COR-L47 (cell line): ENCODE data around the gene USP12.

Experiments
- DNase-seq: peaks from one replicate; lab custom pipeline; 2025; lab: John Stamatoyannopoulos, UW

Gene USP12

GRCh38 chr13:27120811-27121210 lies 50.8 kb downstream of the USP12 start:
- no peak for DNase-seq

DNA sequence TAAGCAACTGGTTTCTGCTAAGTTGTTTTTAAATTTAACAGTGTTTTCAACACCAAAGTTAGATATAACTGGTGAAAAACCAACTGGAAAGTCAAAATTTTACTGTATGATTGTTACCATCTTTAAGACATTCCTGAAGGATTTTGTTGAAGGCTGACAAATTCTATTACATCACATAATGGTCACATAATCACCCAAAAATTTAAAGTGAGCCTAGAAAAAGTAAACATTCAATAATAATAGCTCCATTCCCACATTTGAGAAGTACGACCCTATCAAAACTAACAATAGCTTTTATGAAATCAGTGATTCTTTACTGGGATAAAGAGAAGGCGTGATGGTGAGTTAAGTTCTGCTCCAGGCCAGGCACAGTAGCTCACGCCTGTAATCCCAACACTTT lies 51.6 kb downstream of the USP12 start:
- DNase-seq = no peak

- DNase-seq = no peak
Measured at GRCh38 chr13:27118428-27119054, 53.1 kb downstream of the USP12 start.

DNA sequence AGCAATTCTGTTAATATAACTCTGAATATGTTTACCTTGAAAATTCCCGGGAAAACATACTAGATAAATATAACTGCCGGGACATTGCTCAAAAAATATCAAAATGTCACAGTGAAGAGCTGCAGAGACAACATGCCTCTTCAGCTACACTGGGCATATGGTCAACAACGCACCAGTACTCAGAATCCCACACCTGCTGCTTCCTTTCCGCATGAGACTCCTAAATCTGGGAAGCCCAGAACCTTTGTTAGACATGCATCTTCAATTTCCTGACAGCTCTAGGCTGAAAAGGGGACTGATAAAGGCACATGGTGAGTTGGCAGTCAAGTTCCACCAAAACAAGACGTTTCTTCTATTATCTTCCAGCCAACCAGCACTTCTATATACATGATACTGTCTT lies 53.7 kb downstream of the USP12 start:
- DNase-seq = no peak

DNA sequence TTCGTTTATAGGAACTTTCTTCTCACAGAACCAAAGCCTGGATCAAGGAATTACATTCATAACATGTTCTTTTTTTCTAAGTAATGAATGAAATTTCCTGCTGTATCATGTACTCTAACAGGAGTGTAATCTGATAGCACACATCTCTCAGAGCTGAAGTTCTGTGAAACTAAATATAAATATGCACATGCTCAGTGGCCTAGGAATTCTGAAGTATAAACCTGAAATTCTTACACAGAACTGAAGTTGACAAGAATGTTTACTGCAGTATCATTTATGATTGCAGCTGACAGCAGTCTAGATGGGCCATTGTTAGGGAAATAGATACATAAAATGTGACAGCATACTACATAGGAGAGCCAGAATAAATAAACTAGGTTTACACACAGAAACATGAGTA lies 54.5 kb downstream of the USP12 start:
- DNase-seq = no peak

DNA sequence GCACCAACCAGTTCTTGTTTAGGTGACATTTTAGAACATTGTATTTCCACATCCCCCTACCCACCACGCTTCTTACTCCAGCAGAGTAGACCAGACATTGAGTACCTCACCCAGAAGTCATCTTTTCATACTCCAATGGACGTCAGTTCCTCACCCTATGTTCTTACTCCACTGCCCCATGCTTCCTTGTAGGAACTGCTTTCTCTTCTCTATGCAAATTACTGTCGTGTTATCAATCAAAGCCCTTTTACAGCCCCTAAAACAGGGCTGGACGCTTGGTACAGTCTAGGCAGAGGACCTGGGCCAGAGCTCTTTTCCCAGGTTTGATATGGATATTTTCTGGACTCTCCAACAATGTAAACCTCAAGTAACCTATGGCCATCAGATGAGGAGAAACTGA lies 58.2 kb downstream of the USP12 start:
- no peak for DNase-seq

DNA sequence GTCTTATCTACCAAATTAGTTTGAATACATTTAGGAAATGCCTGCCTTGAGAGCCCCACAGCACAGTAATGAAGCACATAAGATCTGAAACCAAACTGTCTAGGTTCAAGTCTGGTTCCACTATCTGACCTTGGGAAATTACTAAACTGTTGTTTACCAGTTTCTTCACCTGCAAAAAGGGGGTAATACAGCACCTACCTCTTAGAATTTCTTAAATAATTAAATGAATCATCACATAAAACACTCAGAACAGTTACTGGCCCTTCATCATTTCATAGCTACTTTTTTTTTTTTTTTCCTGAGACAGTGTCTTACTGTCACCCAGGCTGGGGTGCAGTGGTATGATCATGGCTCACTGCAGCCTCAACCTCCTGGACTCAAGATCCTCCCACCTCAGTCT lies 59.6 kb downstream of the USP12 start:
- no peak for DNase-seq

GRCh38 chr13:27110056-27110746 lies 61.4 kb downstream of the USP12 start:
- DNase-seq = peak; percentile 9

GRCh38 chr13:27106144-27106543 lies 65.5 kb downstream of the USP12 start:
- no peak for DNase-seq

DNA sequence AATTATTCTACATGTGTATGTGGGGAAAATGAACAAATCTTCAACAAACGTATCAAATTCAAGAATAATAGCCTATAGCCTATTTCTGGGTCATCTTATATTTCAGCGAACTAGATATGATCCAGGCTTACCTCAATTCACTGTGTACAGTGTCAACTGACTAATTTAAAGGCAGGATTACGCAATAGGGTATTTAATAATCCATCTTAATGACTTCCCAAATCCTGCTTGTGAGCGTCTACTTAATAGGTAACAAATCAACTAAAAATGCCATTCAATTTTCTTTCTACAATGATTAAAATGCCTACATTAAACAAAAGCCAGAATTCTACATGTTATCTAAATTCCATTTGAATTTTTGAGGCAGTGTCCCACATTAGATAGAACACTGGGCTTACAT lies 67.0 kb downstream of the USP12 start:
- DNase-seq = no peak

- no peak for DNase-seq
Measured at GRCh38 chr13:27101847-27102246, 69.8 kb downstream of the USP12 start.

- no peak for DNase-seq
Measured at GRCh38 chr13:27101289-27101688, 70.3 kb downstream of the USP12 start.

DNA sequence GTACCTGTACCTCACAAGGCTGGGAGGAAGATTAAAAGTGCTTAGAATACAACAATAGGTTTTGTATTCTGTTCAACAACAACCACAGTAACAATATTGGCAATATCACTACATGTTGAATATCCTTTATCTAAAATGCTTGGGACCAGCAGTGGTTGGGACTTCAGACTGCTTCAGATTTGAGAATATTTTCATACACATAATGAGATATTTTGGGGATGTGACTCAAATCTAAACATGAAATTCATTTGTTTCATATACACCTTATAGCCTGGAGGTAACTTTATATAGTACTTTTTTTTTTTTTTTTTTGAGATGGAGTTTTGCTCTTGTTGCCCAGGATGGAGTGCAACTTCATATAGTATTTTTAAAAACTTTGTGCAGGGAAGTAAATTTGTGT lies 73.9 kb downstream of the USP12 start:
- DNase-seq = no peak

DNA sequence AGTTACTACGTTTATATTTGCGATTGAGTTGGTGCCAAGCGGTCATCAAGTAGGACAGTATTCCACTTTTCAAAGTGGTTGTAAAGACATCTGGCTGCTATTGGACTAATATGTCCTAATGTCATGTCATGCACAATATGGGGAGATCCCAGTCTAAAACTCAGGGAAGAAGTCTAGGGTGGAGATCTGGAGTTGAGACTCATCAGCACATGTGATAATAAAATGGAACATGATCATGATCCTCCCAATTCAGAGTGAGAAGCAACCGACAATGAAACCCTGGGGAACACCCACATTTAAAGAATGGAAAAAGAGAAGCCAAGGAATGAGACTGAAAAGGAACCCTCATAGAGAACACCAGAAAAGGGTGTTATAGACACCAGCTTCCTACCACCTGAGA lies 80.2 kb downstream of the USP12 start:
- DNase-seq = no peak

DNA sequence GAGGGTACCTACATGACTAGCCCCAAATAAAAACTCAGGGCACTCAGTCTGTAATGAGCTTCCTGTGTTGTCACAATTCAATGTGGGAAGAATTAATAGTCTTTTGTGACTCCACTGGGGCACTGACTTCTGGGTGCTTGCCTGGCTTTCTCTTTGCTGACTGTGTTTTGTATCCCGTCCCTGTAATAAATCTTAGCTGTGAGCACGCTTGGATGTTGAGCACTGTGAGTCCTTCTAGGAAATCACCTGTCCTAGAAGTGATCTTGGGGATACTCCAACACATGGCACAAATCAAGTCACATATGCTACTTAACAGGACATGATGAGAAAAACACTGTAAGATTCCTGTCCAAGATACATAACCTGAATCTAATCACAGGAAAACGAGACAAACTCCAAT lies 83.0 kb downstream of the USP12 start:
- peak; percentile 2 for DNase-seq

DNA sequence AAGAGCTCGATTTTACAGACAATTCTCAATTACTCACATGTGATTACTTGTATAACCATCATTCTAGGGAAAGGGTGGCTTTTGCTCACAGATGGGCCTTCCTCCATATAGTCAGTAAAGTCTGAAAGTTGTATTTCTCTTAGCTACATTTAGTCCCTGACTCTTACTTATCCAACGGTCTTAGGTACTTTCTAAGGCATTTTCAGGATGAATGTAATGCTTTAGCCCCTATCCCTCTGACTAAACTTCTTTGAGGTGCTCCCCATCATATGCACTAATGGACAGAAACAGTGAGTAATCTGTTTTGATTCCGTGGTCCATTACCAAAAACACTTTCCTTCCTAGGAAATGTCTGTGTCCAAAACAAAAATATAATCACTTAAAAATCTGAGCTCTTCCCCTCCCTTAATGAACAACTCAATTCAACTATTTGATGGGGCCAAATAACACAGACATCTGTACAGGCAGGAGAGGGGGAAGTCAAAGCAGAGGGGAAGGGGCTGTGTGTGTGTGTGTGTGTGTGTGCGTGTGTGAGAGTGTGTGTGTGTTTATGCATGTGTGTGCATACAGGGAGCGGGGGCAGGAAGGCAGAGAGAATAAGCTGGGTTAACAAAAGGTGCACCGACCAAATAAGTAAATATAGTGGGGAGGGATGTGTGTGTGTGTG lies 84.9 kb downstream of the USP12 start:
- DNase-seq = no peak

DNA sequence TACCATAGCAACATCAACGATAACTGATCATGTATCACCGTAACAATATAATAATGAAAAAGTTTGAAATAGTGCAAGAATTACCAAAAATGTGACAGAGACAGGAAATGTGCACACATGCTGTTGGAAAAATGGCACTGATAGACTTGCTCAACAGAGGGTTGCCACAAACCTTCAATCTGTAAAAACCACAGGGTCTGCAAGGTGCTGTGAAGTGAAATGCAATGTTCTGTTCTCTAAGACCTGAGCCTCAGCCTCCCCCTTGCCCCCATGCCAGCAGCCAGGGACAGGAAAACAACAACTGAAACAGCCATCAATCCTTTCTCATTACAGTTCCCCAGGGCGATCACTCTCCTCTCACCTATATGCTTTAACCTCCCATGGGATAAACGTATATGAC lies 88.4 kb downstream of the USP12 start:
- DNase-seq = no peak

DNA sequence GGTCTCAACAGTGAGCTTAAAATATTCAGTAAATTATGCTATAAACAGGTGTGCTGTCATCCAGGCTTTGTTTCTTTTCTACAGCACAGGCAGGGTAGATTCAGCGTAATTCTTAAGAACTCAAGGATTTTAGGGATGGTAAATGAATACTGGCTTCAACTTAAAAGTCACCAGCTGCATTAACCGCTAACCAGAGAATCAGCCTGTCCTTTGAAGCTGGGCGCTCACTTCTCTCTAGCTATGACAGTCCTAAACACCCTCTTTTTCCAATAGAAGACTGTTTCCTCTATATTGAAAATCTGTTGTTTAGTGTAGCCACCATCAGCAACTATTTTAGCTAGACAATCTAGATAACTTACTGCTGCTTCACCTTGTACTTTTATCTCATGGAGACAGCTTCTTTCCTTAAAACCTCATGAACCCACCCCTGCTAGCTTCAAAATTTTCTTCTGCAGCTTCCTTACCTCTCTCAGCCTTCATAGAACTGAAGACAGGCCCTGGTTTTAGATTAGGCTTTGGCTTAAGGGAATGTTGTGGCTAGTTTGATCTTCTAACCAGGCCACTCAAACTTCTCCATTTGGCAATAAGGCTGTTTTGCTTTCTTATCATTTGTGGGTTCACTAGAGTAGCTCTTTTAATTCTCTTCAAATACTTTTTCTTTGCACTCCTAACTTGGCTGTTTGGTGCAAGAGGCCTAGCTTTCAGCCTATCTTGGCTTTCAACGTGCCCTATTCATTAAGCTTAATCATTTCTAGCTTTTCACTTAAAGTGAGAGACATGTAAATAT lies 89.5 kb downstream of the USP12 start:
- no peak for DNase-seq

DNA sequence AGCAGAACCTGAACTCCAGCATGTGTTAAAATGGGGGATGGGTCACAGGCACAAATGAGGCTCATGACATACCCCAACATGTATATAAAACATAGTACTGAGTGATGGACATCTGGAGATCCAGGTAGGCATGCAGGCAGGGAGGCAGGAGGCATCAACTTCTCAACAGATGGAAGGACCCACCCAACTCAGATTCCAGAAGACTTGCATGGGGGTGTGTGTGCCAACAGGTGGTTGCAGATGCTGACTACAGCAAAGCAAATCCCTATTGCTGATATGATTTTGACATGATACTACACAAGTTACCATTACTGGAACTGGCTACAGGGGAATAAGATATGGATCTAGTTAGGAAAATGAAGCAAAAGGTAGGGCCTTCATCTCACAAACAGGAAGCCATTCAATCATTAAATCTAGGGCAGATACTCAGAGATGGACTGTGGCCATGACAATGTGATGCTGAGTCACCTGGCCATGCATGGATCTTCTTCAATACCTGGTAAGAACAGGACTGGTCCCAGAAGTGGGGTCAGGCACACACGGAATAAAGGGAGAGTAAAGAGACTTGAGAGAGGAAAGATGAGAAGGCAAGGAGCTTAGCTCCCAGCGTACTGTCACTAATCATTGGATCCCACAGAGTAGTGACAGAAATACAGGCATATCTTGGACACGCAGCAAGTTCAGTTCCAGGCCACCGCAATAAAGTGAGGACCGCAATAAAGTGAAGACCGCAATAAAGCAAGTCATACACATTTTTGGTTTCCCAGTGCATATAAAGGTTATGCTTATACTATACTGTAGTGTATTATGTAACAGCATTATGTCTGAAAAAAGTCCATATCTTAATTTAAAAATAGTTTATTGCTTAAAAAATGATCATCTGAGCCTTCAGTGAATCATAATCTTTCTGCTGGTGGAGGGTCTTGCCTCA lies 91.3 kb downstream of the USP12 start:
- DNase-seq = no peak

DNA sequence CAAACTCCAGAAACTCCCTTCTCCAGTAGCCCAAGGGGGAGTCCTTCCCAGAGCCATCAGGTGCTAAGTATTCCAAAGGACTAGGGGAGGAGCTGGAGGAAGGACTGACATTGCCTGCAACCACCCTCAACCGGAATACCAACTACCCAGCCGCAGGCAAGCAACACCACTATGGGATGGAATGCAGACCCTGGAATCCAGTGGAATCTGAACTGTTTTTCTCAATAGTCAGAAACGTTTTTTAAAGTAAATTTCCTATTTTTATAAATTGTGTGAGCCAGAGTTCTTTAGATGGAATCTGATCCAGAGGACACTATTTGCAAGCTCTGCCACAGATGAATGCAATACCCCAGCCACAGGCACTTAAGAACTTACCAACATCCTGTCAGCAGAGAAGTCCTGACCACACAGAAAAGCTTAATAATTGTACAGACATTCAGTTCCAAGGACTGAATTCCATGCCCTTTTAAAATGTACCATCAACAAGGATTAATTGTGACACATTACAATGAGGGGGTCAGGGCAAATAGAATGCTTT lies 92.1 kb downstream of the USP12 start:
- no peak for DNase-seq

DNA sequence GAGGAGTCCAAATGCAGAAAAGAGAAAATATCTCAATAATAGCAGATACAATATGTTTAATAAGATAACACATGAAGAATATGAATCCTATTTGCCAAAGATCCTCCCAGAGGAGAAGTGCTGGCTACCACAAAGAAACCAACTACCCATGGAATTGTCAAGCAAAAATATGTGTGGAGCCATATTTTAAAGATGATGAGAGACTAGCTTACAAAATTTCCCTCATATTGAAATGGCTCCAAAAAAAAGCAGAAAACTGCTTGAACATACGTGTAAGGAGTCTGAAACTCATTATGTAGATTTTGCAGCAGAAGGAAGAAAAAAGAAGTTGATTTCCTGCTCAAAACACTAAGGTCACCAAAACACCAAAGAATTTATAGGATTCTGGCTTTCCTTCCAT lies 94.2 kb downstream of the USP12 start:
- no peak for DNase-seq
